ENCODE results near the gene SMAD6. TPM values are rescaled to one million over a fixed set of nuclear protein-coding genes. Genes with fewer than 3 reads are reported as not detected.
A peak's percentile ranks its signal among the peaks of the same experiment; 100 is the strongest.

The SMAD6 gene
- total and polyA plus RNA-seq, 5 donors from 2014 or later: 0.27 TPM; not detected in 4

DNA sequence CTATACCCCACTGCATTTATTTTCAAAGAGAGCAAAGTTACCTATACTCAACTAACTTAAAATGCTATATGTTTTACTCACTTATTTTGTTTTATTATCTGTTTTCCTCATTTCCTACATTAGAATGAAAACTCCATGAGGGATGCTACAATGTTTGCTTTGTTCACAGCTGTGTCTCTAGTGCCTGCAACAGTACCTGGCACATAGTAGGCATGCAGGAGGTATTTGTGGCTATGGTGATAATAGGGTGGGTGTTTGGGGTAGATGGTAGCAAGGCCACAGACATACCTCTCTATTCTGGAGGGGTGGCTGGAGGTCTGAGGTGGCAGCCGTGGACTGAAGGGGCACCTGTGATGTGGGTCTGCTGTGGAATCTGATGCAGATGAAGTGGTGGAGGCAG is 24.7 kb upstream of the SMAD6 start:
- H3K27me3 ChIP-seq (ENCODE audit: control insufficient read depth, insufficient read depth, low read length): no peaks in the 10 kb centered on the region
- Mint-ChIP-seq H3K36me3 (peaks cover 8% of the 10 kb centered on the region), H3K4me3 (no peak overlapping the region), H3K4me1 (peaks cover 0 to 20% (median 7%) of the 10 kb centered on the region in 4 donors), H3K9me3 (peaks cover 0 to 8% (median 0%) of the 10 kb centered on the region in 7 donors), H3K27ac (peak overlapping the region in 1 of 3 donors; percentile 59), H3K27me3 (peaks cover 6% of the 10 kb centered on the region)
- no peak for DNase-seq
- H3K36me3 ChIP-seq (ENCODE audit: control insufficient read depth, insufficient read depth, low read length): no peaks in the 10 kb centered on the region
- H3K27ac ChIP-seq (ENCODE audit: insufficient read depth, low read length, poor library complexity, severe bottlenecking): no peak overlapping the region
- ATAC-seq (ENCODE audit: low read depth in 2 of 2): no peak
- H3K4me3 ChIP-seq (ENCODE audit: low read depth, low read length): no peak overlapping the region
- no peaks in the 10 kb centered on the region for H3K9me3 ChIP-seq (ENCODE audit: control insufficient read depth in 2 of 2, low read length in 2 of 2)
- H3K4me1 ChIP-seq (ENCODE audit: control insufficient read depth, insufficient read depth, low read length, poor library complexity, severe bottlenecking): no peaks in the 10 kb centered on the region

GRCh38 chr15:66679061-66679656 is 22.9 kb upstream of the SMAD6 start:
- no peak overlapping the region for H3K27ac ChIP-seq (ENCODE audit: insufficient read depth, low read length, poor library complexity, severe bottlenecking)
- ATAC-seq (ENCODE audit: low read depth in 2 of 2): no peak
- H3K27me3 ChIP-seq (ENCODE audit: control insufficient read depth, insufficient read depth, low read length): no peaks in the 10 kb centered on the region
- H3K4me1 ChIP-seq (ENCODE audit: control insufficient read depth, insufficient read depth, low read length, poor library complexity, severe bottlenecking): no peaks in the 10 kb centered on the region
- no peaks in the 10 kb centered on the region for H3K9me3 ChIP-seq (ENCODE audit: control insufficient read depth in 2 of 2, low read length in 2 of 2)
- H3K4me1 Mint-ChIP-seq: peaks cover 0 to 14% (median 5%) of the 10 kb centered on the region in 4 donors
- no peaks in the 10 kb centered on the region for H3K36me3 ChIP-seq (ENCODE audit: control insufficient read depth, insufficient read depth, low read length)
- no peaks in the 10 kb centered on the region for H3K27me3 Mint-ChIP-seq
- DNase-seq: no peak
- peaks cover 0 to 8% (median 0%) of the 10 kb centered on the region in 7 donors for H3K9me3 Mint-ChIP-seq
- no peak overlapping the region for H3K4me3 ChIP-seq (ENCODE audit: low read depth, low read length)
- peaks cover 8% of the 10 kb centered on the region for H3K36me3 Mint-ChIP-seq
- H3K27ac Mint-ChIP-seq: no peak overlapping the region
- no peak overlapping the region for H3K4me3 Mint-ChIP-seq

- no peaks in the 10 kb centered on the region for H3K27me3 ChIP-seq (ENCODE audit: control insufficient read depth, insufficient read depth, low read length)
- H3K27ac ChIP-seq (ENCODE audit: insufficient read depth, low read length, poor library complexity, severe bottlenecking): no peak overlapping the region
- peaks cover 8% of the 10 kb centered on the region for H3K36me3 Mint-ChIP-seq
- H3K9me3 ChIP-seq (ENCODE audit: control insufficient read depth in 2 of 2, low read length in 2 of 2): no peaks in the 10 kb centered on the region
- H3K27ac Mint-ChIP-seq: no peak overlapping the region
- ATAC-seq (ENCODE audit: low read depth in 2 of 2) (no peak), DNase-seq (no peak)
- H3K4me1 ChIP-seq (ENCODE audit: control insufficient read depth, insufficient read depth, low read length, poor library complexity, severe bottlenecking): no peaks in the 10 kb centered on the region
- no peaks in the 10 kb centered on the region for H3K36me3 ChIP-seq (ENCODE audit: control insufficient read depth, insufficient read depth, low read length)
- no peak overlapping the region for H3K4me3 ChIP-seq (ENCODE audit: low read depth, low read length)
- H3K4me1 Mint-ChIP-seq: peaks cover 0 to 9% (median 3%) of the 10 kb centered on the region in 4 donors
- peaks cover 3% of the 10 kb centered on the region for H3K27me3 Mint-ChIP-seq
- H3K4me3 Mint-ChIP-seq: no peak overlapping the region
- peaks cover 0 to 8% (median 0%) of the 10 kb centered on the region in 7 donors for H3K9me3 Mint-ChIP-seq
These were observed 22.4 kb upstream of the SMAD6 start for GRCh38 chr15:66679657-66680108.

- H3K36me3 ChIP-seq (ENCODE audit: control insufficient read depth, insufficient read depth, low read length): no peaks in the 10 kb centered on the region
- DNase-seq (no peak), ATAC-seq (ENCODE audit: low read depth in 2 of 2) (no peak)
- no peak overlapping the region for H3K27ac ChIP-seq (ENCODE audit: insufficient read depth, low read length, poor library complexity, severe bottlenecking)
- Mint-ChIP-seq H3K9me3 (peaks cover 0 to 8% (median 0%) of the 10 kb centered on the region in 7 donors), H3K4me1 (peaks cover 1 to 4% (median 2%) of the 10 kb centered on the region in 4 donors), H3K27ac (no peak overlapping the region), H3K27me3 (peaks cover 5% of the 10 kb centered on the region), H3K4me3 (no peak overlapping the region), H3K36me3 (peaks cover 8% of the 10 kb centered on the region)
- no peaks in the 10 kb centered on the region for H3K27me3 ChIP-seq (ENCODE audit: control insufficient read depth, insufficient read depth, low read length)
- no peak overlapping the region for H3K4me3 ChIP-seq (ENCODE audit: low read depth, low read length)
- H3K9me3 ChIP-seq (ENCODE audit: control insufficient read depth in 2 of 2, low read length in 2 of 2): no peaks in the 10 kb centered on the region
- H3K4me1 ChIP-seq (ENCODE audit: control insufficient read depth, insufficient read depth, low read length, poor library complexity, severe bottlenecking): no peaks in the 10 kb centered on the region
These were observed 21.5 kb upstream of the SMAD6 start for GRCh38 chr15:66680502-66680901.

- no peak overlapping the region for H3K4me3 ChIP-seq (ENCODE audit: low read depth, low read length)
- peaks cover 0 to 4% (median 3%) of the 10 kb centered on the region in 4 donors for H3K4me1 Mint-ChIP-seq
- peaks cover 0 to 8% (median 0%) of the 10 kb centered on the region in 7 donors for H3K9me3 Mint-ChIP-seq
- ATAC-seq (ENCODE audit: low read depth in 2 of 2) (no peak), DNase-seq (no peak)
- peaks cover 8% of the 10 kb centered on the region for H3K36me3 Mint-ChIP-seq
- no peak overlapping the region for H3K27ac Mint-ChIP-seq
- H3K9me3 ChIP-seq (ENCODE audit: control insufficient read depth in 2 of 2, low read length in 2 of 2): no peaks in the 10 kb centered on the region
- H3K36me3 ChIP-seq (ENCODE audit: control insufficient read depth, insufficient read depth, low read length): no peaks in the 10 kb centered on the region
- no peaks in the 10 kb centered on the region for H3K4me1 ChIP-seq (ENCODE audit: control insufficient read depth, insufficient read depth, low read length, poor library complexity, severe bottlenecking)
- no peak overlapping the region for H3K4me3 Mint-ChIP-seq
- no peak overlapping the region for H3K27ac ChIP-seq (ENCODE audit: insufficient read depth, low read length, poor library complexity, severe bottlenecking)
- H3K27me3 Mint-ChIP-seq: peaks cover 5% of the 10 kb centered on the region
- no peaks in the 10 kb centered on the region for H3K27me3 ChIP-seq (ENCODE audit: control insufficient read depth, insufficient read depth, low read length)
These were observed 20.6 kb upstream of the SMAD6 start for GRCh38 chr15:66681395-66681794.

GRCh38 chr15:66682246-66682645 is 19.8 kb upstream of the SMAD6 start:
- Histone ChIP-seq H3K9me3 (ENCODE audit: control insufficient read depth in 2 of 2, low read length in 2 of 2) (no peaks in the 10 kb centered on the region), H3K4me1 (ENCODE audit: control insufficient read depth, insufficient read depth, low read length, poor library complexity, severe bottlenecking) (no peaks in the 10 kb centered on the region), H3K4me3 (ENCODE audit: low read depth, low read length) (no peak overlapping the region), H3K27me3 (ENCODE audit: control insufficient read depth, insufficient read depth, low read length) (no peaks in the 10 kb centered on the region), H3K27ac (ENCODE audit: insufficient read depth, low read length, poor library complexity, severe bottlenecking) (no peak overlapping the region), H3K36me3 (ENCODE audit: control insufficient read depth, insufficient read depth, low read length) (no peaks in the 10 kb centered on the region)
- peaks cover 5% of the 10 kb centered on the region for H3K27me3 Mint-ChIP-seq
- H3K36me3 Mint-ChIP-seq: peaks cover 8% of the 10 kb centered on the region
- DNase-seq: no peak
- no peak for ATAC-seq (ENCODE audit: low read depth in 2 of 2)
- H3K9me3 Mint-ChIP-seq: peaks cover 0 to 8% (median 0%) of the 10 kb centered on the region in 7 donors
- no peak overlapping the region for H3K4me3 Mint-ChIP-seq
- H3K4me1 Mint-ChIP-seq: peaks cover 0 to 4% (median 3%) of the 10 kb centered on the region in 4 donors
- no peak overlapping the region for H3K27ac Mint-ChIP-seq

DNA sequence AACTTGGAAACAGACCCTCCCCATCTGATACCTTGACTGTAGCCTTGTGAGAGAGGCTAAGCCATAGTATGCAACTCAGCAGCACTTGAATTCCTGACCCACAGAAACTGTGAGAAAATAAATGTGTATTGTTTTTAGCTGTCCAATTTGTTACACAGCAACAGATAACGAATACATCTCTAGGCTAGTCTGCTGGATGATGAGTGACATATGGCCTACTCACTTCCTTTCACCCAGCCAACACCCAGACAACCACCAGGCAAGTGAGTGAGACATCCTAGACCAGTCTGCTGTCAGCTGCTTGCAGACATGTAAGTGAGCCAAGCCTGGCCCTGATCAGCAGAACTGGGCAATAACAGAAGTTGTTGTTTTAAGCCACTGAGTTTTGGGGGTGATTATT is 19.2 kb upstream of the SMAD6 start:
- Mint-ChIP-seq H3K4me3 (no peak overlapping the region), H3K9me3 (peaks cover 0 to 8% (median 0%) of the 10 kb centered on the region in 7 donors), H3K36me3 (peaks cover 8% of the 10 kb centered on the region), H3K4me1 (peaks cover 0 to 4% (median 3%) of the 10 kb centered on the region in 4 donors), H3K27ac (peak overlapping the region in 1 of 3 donors; percentile 13), H3K27me3 (peaks cover 5% of the 10 kb centered on the region)
- peak in 1 of 3 donors; percentile 49 for DNase-seq
- no peak overlapping the region for H3K27ac ChIP-seq (ENCODE audit: insufficient read depth, low read length, poor library complexity, severe bottlenecking)
- no peaks in the 10 kb centered on the region for H3K9me3 ChIP-seq (ENCODE audit: control insufficient read depth in 2 of 2, low read length in 2 of 2)
- H3K4me1 ChIP-seq (ENCODE audit: control insufficient read depth, insufficient read depth, low read length, poor library complexity, severe bottlenecking): no peaks in the 10 kb centered on the region
- peak in 1 of 2 donors; percentile 42 for ATAC-seq (ENCODE audit: low read depth in 2 of 2)
- H3K27me3 ChIP-seq (ENCODE audit: control insufficient read depth, insufficient read depth, low read length): no peaks in the 10 kb centered on the region
- H3K4me3 ChIP-seq (ENCODE audit: low read depth, low read length): no peak overlapping the region
- H3K36me3 ChIP-seq (ENCODE audit: control insufficient read depth, insufficient read depth, low read length): no peaks in the 10 kb centered on the region

- Mint-ChIP-seq H3K27me3 (peaks cover 5% of the 10 kb centered on the region), H3K9me3 (peaks cover 0 to 8% (median 0%) of the 10 kb centered on the region in 7 donors), H3K27ac (no peak overlapping the region), H3K4me3 (no peak overlapping the region), H3K4me1 (peaks cover 0 to 4% (median 3%) of the 10 kb centered on the region in 4 donors), H3K36me3 (peaks cover 8% of the 10 kb centered on the region)
- DNase-seq (no peak), ATAC-seq (ENCODE audit: low read depth in 2 of 2) (no peak)
- H3K4me3 ChIP-seq (ENCODE audit: low read depth, low read length): no peak overlapping the region
- no peaks in the 10 kb centered on the region for H3K4me1 ChIP-seq (ENCODE audit: control insufficient read depth, insufficient read depth, low read length, poor library complexity, severe bottlenecking)
- no peaks in the 10 kb centered on the region for H3K36me3 ChIP-seq (ENCODE audit: control insufficient read depth, insufficient read depth, low read length)
- H3K9me3 ChIP-seq (ENCODE audit: control insufficient read depth in 2 of 2, low read length in 2 of 2): no peaks in the 10 kb centered on the region
- no peaks in the 10 kb centered on the region for H3K27me3 ChIP-seq (ENCODE audit: control insufficient read depth, insufficient read depth, low read length)
- H3K27ac ChIP-seq (ENCODE audit: insufficient read depth, low read length, poor library complexity, severe bottlenecking): no peak overlapping the region
These were observed 17.8 kb upstream of the SMAD6 start for GRCh38 chr15:66684136-66684681.

Data from CD4-positive, CD25-positive, alpha-beta regulatory T cell (primary cell).